Endothelial cell of umbilical vein (primary cell): ENCODE data around the gene RANBP2. TPM values are rescaled to one million over a fixed set of nuclear protein-coding genes. Genes with fewer than 3 reads are reported as not detected.
"Not testable (repeated sequence)": the region's sequence is repeated elsewhere in the genome, so short reads cannot be mapped to it uniquely, and the experiment has no call there.

Experiments
- BruUV-seq: library from RNA; stranded (reverse); fragments of 400-500 nt; replicated peaks from 2 replicates; lab custom pipeline; 2021; lab: Mats Ljungman, UMichigan
- CTCF ChIA-PET: fragments of 300-600, 350-600 bp; sonication (Branson Sonifier 250); formaldehyde crosslinking; loops from one replicate; lab custom pipeline; 2021; ENCODE audit warnings: antibody characterized with exemption, inconsistent platforms; lab: Charles Lee
- POLR2A ChIA-PET: fragments of 300-600, 350-600 bp; sonication (Branson Sonifier 250); formaldehyde crosslinking; loops from one replicate; lab custom pipeline; 2021; ENCODE audit warnings: antibody characterized with exemption, inconsistent platforms; lab: Charles Lee
- DNase-seq: peaks from one replicate; pipeline ENCODE4 v3.0.0-alpha.2; 2011; ENCODE audit warnings: low read depth, low spot score
- FAIRE-seq: peaks from 2 replicates; lab custom pipeline; 2011; peaks lifted over from hg19 to GRCh38; lab: Jason Lieb, UNC
- H2AFZ ChIP-seq: 2 replicates; pipeline ENCODE4 v1.6.0; 2012; ENCODE audit warnings: low read depth, low read length, control low read depth, inconsistent platforms
- H3K27ac ChIP-seq: 2 replicates; pipeline ENCODE4 v1.5.1; 2011; ENCODE audit warnings: low read depth, mild to moderate bottlenecking, control low read depth, low read length, moderate library complexity; ENCODE audit not compliant: insufficient read depth
- H3K27me3 ChIP-seq, 2 experiments: 2 replicates each; pipeline versions ENCODE4 v1.6.0 to v1.6.1; 2011; ENCODE audit warnings: low read length in 2 of 2, mixed read lengths in 1 of 2; ENCODE audit not compliant: control insufficient read depth in 2 of 2, insufficient read depth in 2 of 2
- H3K36me3 ChIP-seq, 2 experiments: 2 replicates in 1 of 2; 3 replicates in 1 of 2; pipeline ENCODE4 v1.5.1; 2011; ENCODE audit warnings: low read length in 2 of 2, mild to moderate bottlenecking in 1 of 2, moderate library complexity in 1 of 2; ENCODE audit not compliant: control insufficient read depth in 2 of 2, insufficient read depth in 2 of 2; ENCODE audit errors: extremely low read depth in 1 of 2
- H3K4me1 ChIP-seq: 3 replicates; pipeline ENCODE4 v1.5.1; 2011; ENCODE audit warnings: mild to moderate bottlenecking, low read length; ENCODE audit not compliant: control insufficient read depth, insufficient read depth; ENCODE audit errors: extremely low read depth
- H3K4me2 ChIP-seq: 2 replicates; pipeline ENCODE4 v1.6.1; 2011; ENCODE audit warnings: low read length, control low read depth, mixed read lengths; ENCODE audit not compliant: insufficient read depth
- H3K4me3 ChIP-seq, 3 experiments: fragments of 200-600 bp in 1 of 3; sonication (generic), shearing (Covaris generic) in 1 of 3; replicated peaks in 1 of 3; 2 replicates each; pipeline ENCODE4 v1.5.1; 2011 to 2016; ENCODE audit warnings: control low read depth in 3 of 3, low read length in 3 of 3, mild to moderate bottlenecking in 2 of 3, inconsistent platforms in 1 of 3, low read depth in 1 of 3, moderate library complexity in 1 of 3; ENCODE audit not compliant: insufficient read depth in 1 of 3
- H3K79me2 ChIP-seq: 2 replicates; pipeline ENCODE4 v1.6.0; 2012; ENCODE audit warnings: low read length, inconsistent platforms; ENCODE audit not compliant: control insufficient read depth, insufficient read depth
- H3K9ac ChIP-seq: replicated peaks from 2 replicates; pipeline ENCODE3; 2011; ENCODE audit warnings: low read length, control low read depth; ENCODE audit not compliant: insufficient read depth; ENCODE audit errors: extremely low read depth
- H3K9me1 ChIP-seq: replicated peaks from 3 replicates; pipeline ENCODE4 v1.6.0; 2011; ENCODE audit warnings: mild to moderate bottlenecking, low read length; ENCODE audit not compliant: control insufficient read depth, insufficient read depth; ENCODE audit errors: extremely low read depth
- H3K9me3 ChIP-seq: replicated peaks from 2 replicates; pipeline ENCODE4 v1.5.1; 2012; ENCODE audit warnings: low read length, inconsistent platforms; ENCODE audit not compliant: control insufficient read depth, insufficient read depth
- H4K20me1 ChIP-seq: replicated peaks from 2 replicates; pipeline ENCODE3; 2011; ENCODE audit warnings: mild to moderate bottlenecking, low read length; ENCODE audit not compliant: control insufficient read depth, insufficient read depth; ENCODE audit errors: extremely low read depth
- CTCF ChIP-seq, 2 donors: IDR thresholded peaks; 1 replicate in 1 of 2; 2 replicates in 1 of 2; pipeline ENCODE4 v1.5.1; 2011; ENCODE audit warnings: low read length in 2 of 2, mild to moderate bottlenecking in 2 of 2, moderate library complexity in 2 of 2, control low read depth in 1 of 2, inconsistent platforms in 1 of 2, low read depth in 1 of 2; ENCODE audit not compliant: insufficient read depth in 1 of 2; ENCODE audit errors: extremely low read depth in 1 of 2
- dilution Hi-C: fragments of 300-500 bp; cut with MboI; formaldehyde crosslinking; loops from one replicate; pipeline ENCODE4 v1.15.0; 2019; ENCODE audit warnings: low sequenced_read_pairs; ENCODE audit not compliant: extremely low pct_ligation_motif_present
- intact Hi-C: fragments of 100-400 bp; cut with micrococcal nuclease; formaldehyde crosslinking; loops from one replicate; pipeline ENCODE4 v1.10.0; 2022
- polyA plus RNA-seq, 4 experiments: library from polyadenylated mRNA; depleted of rRNA in 3 of 4; stranded (reverse) in 3 of 4; unstranded in 1 of 4; fragments of >200 nt; gene quantifications; 2 replicates each; pipeline versions ENCODE4 v1.2.1 to v1.2.3, GENCODE V29; 2011 to 2012; ENCODE audit warnings: missing spikeins in 1 of 4
- total RNA-seq: library from RNA; stranded (reverse); gene quantifications from 2 replicates; pipeline ENCODE4 v1.2.3, GENCODE V29; 2021

The RANBP2 gene
- total and polyA plus RNA-seq, 2 donors (not counting 3 experiments of a cell fraction or from before 2014, with no cell fraction given) = 7.2 to 79.4 TPM

- H3K4me2 ChIP-seq, H3K4me1 ChIP-seq, H3K36me3 ChIP-seq, H3K9ac ChIP-seq, H2AFZ ChIP-seq, CTCF ChIA-PET, H3K27ac ChIP-seq, H3K9me3 ChIP-seq, H3K9me1 ChIP-seq, FAIRE-seq, POLR2A ChIA-PET, intact Hi-C loops, H4K20me1 ChIP-seq, H3K4me3 ChIP-seq, BruUV-seq, H3K27me3 ChIP-seq, H3K79me2 ChIP-seq, dilution Hi-C loops: not testable (repeated sequence)
- DNase-seq = peak; percentile 63
These were observed 30.2 kb upstream of the RANBP2 start for GRCh38 chr2:108688818-108689756.

GRCh38 chr2:108690001-108690400, 29.3 kb upstream of the RANBP2 start:
- H2AFZ ChIP-seq, CTCF ChIA-PET, H3K79me2 ChIP-seq, FAIRE-seq, H3K9me3 ChIP-seq, H3K36me3 ChIP-seq, H4K20me1 ChIP-seq, dilution Hi-C loops, H3K4me2 ChIP-seq, intact Hi-C loops, DNase-seq, H3K27me3 ChIP-seq, BruUV-seq, H3K4me3 ChIP-seq, H3K4me1 ChIP-seq, H3K27ac ChIP-seq, POLR2A ChIA-PET, H3K9me1 ChIP-seq, H3K9ac ChIP-seq: not testable (repeated sequence)
- peak in 1 of 2 donors; percentile 3 for TF ChIP-seq CTCF (IDR thresholded peaks at IDR 0.05; ENCODE audit: extremely low read depth in 1 of 2, insufficient read depth in 1 of 2, low read depth in 1 of 2, low read length in 2 of 2)
